ENCODE results near the gene SMYD4.
"Not testable (repeated sequence)": the region's sequence is repeated elsewhere in the genome, so short reads cannot be mapped to it uniquely, and the experiment has no call there.

The SMYD4 gene

GRCh38 chr17:1829592-1830257, at the start of gene SMYD4, which contains the start of gene RPA1:
Gene SMYD4, minus strand, starts transcription at chr17:1829902. Its CDS starts 1,908 bp downstream, at chr17:1827994.
Gene RPA1, plus strand, starts transcription at chr17:1830005. Its CDS starts 89 bp downstream, at chr17:1830094.
- peak; percentile 57 for DNase-seq

GRCh38 chr17:1878419-1879121, 48.9 kb upstream of the SMYD4 start:
- DNase-seq = no peak

GRCh38 chr17:1875597-1875996, 45.9 kb upstream of the SMYD4 start:
- DNase-seq = no peak

- DNase-seq = no peak
Measured at GRCh38 chr17:1873418-1873817, 43.7 kb upstream of the SMYD4 start.

GRCh38 chr17:1872976-1873375, 43.3 kb upstream of the SMYD4 start:
- DNase-seq = no peak

- DNase-seq = no peak
Measured at GRCh38 chr17:1872254-1872653, 42.6 kb upstream of the SMYD4 start.

GRCh38 chr17:1871756-1872155, 42.1 kb upstream of the SMYD4 start:
- DNase-seq = no peak

- no peak for DNase-seq
Measured at GRCh38 chr17:1870592-1870991, 40.9 kb upstream of the SMYD4 start.

GRCh38 chr17:1868090-1868489, 38.4 kb upstream of the SMYD4 start:
- DNase-seq = no peak

- no peak for DNase-seq
Measured at GRCh38 chr17:1867307-1867706, 37.6 kb upstream of the SMYD4 start.

- DNase-seq = no peak
Measured at GRCh38 chr17:1865252-1866037, 35.7 kb upstream of the SMYD4 start.

- no peak for DNase-seq
Measured at GRCh38 chr17:1861391-1862010, 31.8 kb upstream of the SMYD4 start.

GRCh38 chr17:1860978-1861377, 31.3 kb upstream of the SMYD4 start:
- no peak for DNase-seq

- not testable (repeated sequence) for DNase-seq
Measured at GRCh38 chr17:1856462-1856861, 26.8 kb upstream of the SMYD4 start.

GRCh38 chr17:1853698-1854097, 24.0 kb upstream of the SMYD4 start:
- no peak for DNase-seq

GRCh38 chr17:1852327-1852726, 22.6 kb upstream of the SMYD4 start:
- DNase-seq = no peak

- DNase-seq = no peak
Measured at GRCh38 chr17:1847191-1847590, 17.5 kb upstream of the SMYD4 start.

GRCh38 chr17:1843947-1844346, 14.2 kb upstream of the SMYD4 start:
- no peak for DNase-seq

GRCh38 chr17:1839516-1839915, 9.8 kb upstream of the SMYD4 start:
- DNase-seq = no peak

GRCh38 chr17:1834380-1835149, 4.9 kb upstream of the SMYD4 start:
- DNase-seq = no peak

GRCh38 chr17:1830288-1830687, 586 bp upstream of the SMYD4 start:
- no peak for DNase-seq

GRCh38 chr17:1829216-1829591, 498 bp downstream of the SMYD4 start:
- DNase-seq = no peak

All from NCI-H510A (cell line).